SJCRH30 (cell line): ENCODE measurements around the gene TSHZ3. TPM values are rescaled to one million over a fixed set of nuclear protein-coding genes. Genes with fewer than 3 reads are reported as not detected.

Experiments
- DNase-seq, 2 experiments: peaks; one replicate each; pipeline ENCODE4 v3.0.0-alpha.2; 2015 to 2020
- H3K27ac ChIP-seq: fragments of 250-450 bp; sonication (Bioruptor Pico); 2 replicates; pipeline ENCODE4 v1.5.1; 2020; ENCODE audit warnings: mild to moderate bottlenecking, moderate library complexity
- H3K27me3 ChIP-seq: fragments of 250-450 bp; sonication (Bioruptor Pico); 2 replicates; pipeline ENCODE4 v1.5.1; 2020; ENCODE audit warnings: mild to moderate bottlenecking, moderate library complexity
- H3K36me3 ChIP-seq: fragments of 250-450 bp; sonication (Bioruptor Pico); 2 replicates; pipeline ENCODE4 v1.5.1; 2020; ENCODE audit warnings: mild to moderate bottlenecking, moderate library complexity
- H3K4me1 ChIP-seq: fragments of 250-450 bp; sonication (Bioruptor Pico); 2 replicates; pipeline ENCODE4 v1.5.1; 2020; ENCODE audit warnings: mild to moderate bottlenecking, moderate library complexity
- H3K4me3 ChIP-seq: fragments of 250-450 bp; sonication (Bioruptor Pico); 2 replicates; pipeline ENCODE4 v1.5.1; 2020; ENCODE audit warnings: mild to moderate bottlenecking, moderate library complexity
- H3K9me3 ChIP-seq: fragments of 250-450 bp; sonication (Bioruptor Pico); replicated peaks from 2 replicates; pipeline ENCODE4 v1.5.1; 2020; ENCODE audit warnings: mild to moderate bottlenecking, moderate library complexity
- total RNA-seq: library from RNA; depleted of rRNA; stranded (reverse); fragments of >200 nt; shearing (Covaris generic); gene quantifications from 2 replicates; pipeline ENCODE4 v1.2.3, GENCODE V29; 2014

Gene TSHZ3
- total RNA-seq, 1 experiment from 2014 or later = 55.3 TPM

- H3K4me3 ChIP-seq = no peak overlapping the region
- no peaks in the 10 kb centered on the region for H3K27me3 ChIP-seq
- peaks cover 17% of the 10 kb centered on the region for H3K4me1 ChIP-seq
- H3K27ac ChIP-seq = no peak overlapping the region
- DNase-seq = peak in 1 of 2 experiments; percentile 52
- peaks cover 10% of the 10 kb centered on the region; the same call in 1 of the 2 replicates for H3K9me3 ChIP-seq
- H3K36me3 ChIP-seq = no peaks in the 10 kb centered on the region
Observed at GRCh38 chr19:31372246-31372781, 23.1 kb upstream of the TSHZ3 start.

- H3K4me3 ChIP-seq = no peak overlapping the region
- H3K4me1 ChIP-seq = peaks cover 11% of the 10 kb centered on the region
- peaks cover 6% of the 10 kb centered on the region; the same call in 1 of the 2 replicates for H3K9me3 ChIP-seq
- H3K27me3 ChIP-seq = no peaks in the 10 kb centered on the region
- H3K27ac ChIP-seq = no peak overlapping the region
- H3K36me3 ChIP-seq = no peaks in the 10 kb centered on the region
- peak; percentile 43 to 70 for DNase-seq
Observed at GRCh38 chr19:31370216-31370615, 21.0 kb upstream of the TSHZ3 start.

GRCh38 chr19:31364963-31365362 is 15.7 kb upstream of the TSHZ3 start:
- no peak for DNase-seq
- no peak overlapping the region for H3K27ac ChIP-seq
- H3K4me3 ChIP-seq = no peak overlapping the region
- H3K4me1 ChIP-seq = peaks cover 10% of the 10 kb centered on the region; the same call in 1 of the 2 replicates
- H3K27me3 ChIP-seq = no peaks in the 10 kb centered on the region
- H3K36me3 ChIP-seq = peaks cover 11% of the 10 kb centered on the region
- no peaks in the 10 kb centered on the region for H3K9me3 ChIP-seq

GRCh38 chr19:31361728-31362127 is 12.5 kb upstream of the TSHZ3 start:
- H3K36me3 ChIP-seq = peaks cover 11% of the 10 kb centered on the region
- H3K27ac ChIP-seq = no peak overlapping the region
- H3K4me1 ChIP-seq = peaks cover 5% of the 10 kb centered on the region; the same call in 1 of the 2 replicates
- no peak overlapping the region for H3K4me3 ChIP-seq
- H3K9me3 ChIP-seq = 0 out of 2 replicates have a peak, but pooled peaks cover 2% of the 10 kb centered on the region
- DNase-seq = no peak
- H3K27me3 ChIP-seq = no peaks in the 10 kb centered on the region

GRCh38 chr19:31357315-31357673 is 8.1 kb upstream of the TSHZ3 start:
- peaks cover 1% of the 10 kb centered on the region; the same call in 1 of the 2 replicates for H3K4me1 ChIP-seq
- DNase-seq = no peak
- peaks cover 10% of the 10 kb centered on the region for H3K36me3 ChIP-seq
- H3K4me3 ChIP-seq = no peak overlapping the region
- no peak overlapping the region for H3K27ac ChIP-seq
- no peaks in the 10 kb centered on the region for H3K27me3 ChIP-seq
- H3K9me3 ChIP-seq = 0 out of 2 replicates have a peak, but pooled peaks cover 6% of the 10 kb centered on the region

- peaks cover 9% of the 10 kb centered on the region for H3K36me3 ChIP-seq
- DNase-seq = no peak
- 0 out of 2 replicates have a peak, but pooled peaks cover 6% of the 10 kb centered on the region for H3K9me3 ChIP-seq
- H3K27me3 ChIP-seq = no peaks in the 10 kb centered on the region
- H3K27ac ChIP-seq = no peak overlapping the region
- peaks cover 6% of the 10 kb centered on the region; the same call in 1 of the 2 replicates for H3K4me1 ChIP-seq
- no peak overlapping the region for H3K4me3 ChIP-seq
Observed at GRCh38 chr19:31356587-31357314, 7.5 kb upstream of the TSHZ3 start.

- Histone ChIP-seq H3K9me3 (0 out of 2 replicates have a peak, but pooled peaks cover 6% of the 10 kb centered on the region), H3K27me3 (no peaks in the 10 kb centered on the region), H3K4me1 (peaks cover 6% of the 10 kb centered on the region; the same call in 1 of the 2 replicates)
Observed at GRCh38 chr19:31355665-31356289, 6.5 kb upstream of the TSHZ3 start.

GRCh38 chr19:31354799-31355664 is 5.8 kb upstream of the TSHZ3 start:
- Histone ChIP-seq H3K4me1 (peaks cover 6% of the 10 kb centered on the region; the same call in 1 of the 2 replicates), H3K9me3 (0 out of 2 replicates have a peak, but pooled peaks cover 6% of the 10 kb centered on the region), H3K36me3 (peaks cover 6% of the 10 kb centered on the region), H3K4me3 (no peak overlapping the region), H3K27ac (no peak overlapping the region), H3K27me3 (no peaks in the 10 kb centered on the region)
- DNase-seq = no peak

More at GRCh38 chr19:31355665-31356289, 6.5 kb upstream of the TSHZ3 start:
- Histone ChIP-seq H3K36me3 (peaks cover 6% of the 10 kb centered on the region), H3K4me3 (no peak overlapping the region), H3K27ac (no peak overlapping the region)
- no peak for DNase-seq

GRCh38 chr19:31354316-31354715 is 5.1 kb upstream of the TSHZ3 start:
- no peak for DNase-seq
- Histone ChIP-seq H3K27ac (no peak overlapping the region), H3K27me3 (no peaks in the 10 kb centered on the region), H3K4me1 (peaks cover 6% of the 10 kb centered on the region; the same call in 1 of the 2 replicates), H3K4me3 (no peak overlapping the region), H3K9me3 (0 out of 2 replicates have a peak, but pooled peaks cover 6% of the 10 kb centered on the region), H3K36me3 (peaks cover 6% of the 10 kb centered on the region)

GRCh38 chr19:31353833-31354232 is 4.6 kb upstream of the TSHZ3 start:
- H3K27me3 ChIP-seq = no peaks in the 10 kb centered on the region
- H3K4me3 ChIP-seq = no peak overlapping the region
- peaks cover 6% of the 10 kb centered on the region; the same call in 1 of the 2 replicates for H3K4me1 ChIP-seq
- H3K36me3 ChIP-seq = peaks cover 7% of the 10 kb centered on the region; the same call in 1 of the 2 replicates
- DNase-seq = no peak
- 0 out of 2 replicates have a peak, but pooled peaks cover 6% of the 10 kb centered on the region for H3K9me3 ChIP-seq
- H3K27ac ChIP-seq = no peak overlapping the region

GRCh38 chr19:31352782-31353651 is 3.8 kb upstream of the TSHZ3 start:
- Histone ChIP-seq H3K27me3 (no peaks in the 10 kb centered on the region), H3K4me3 (no peak overlapping the region), H3K4me1 (peaks cover 6% of the 10 kb centered on the region; the same call in 1 of the 2 replicates), H3K9me3 (0 out of 2 replicates have a peak, but pooled peaks cover 6% of the 10 kb centered on the region), H3K36me3 (peaks cover 13% of the 10 kb centered on the region), H3K27ac (no peak overlapping the region)
- DNase-seq = no peak

- H3K4me1 ChIP-seq = peaks cover 6% of the 10 kb centered on the region; the same call in 1 of the 2 replicates
- 0 out of 2 replicates have a peak, but pooled peaks cover 6% of the 10 kb centered on the region for H3K9me3 ChIP-seq
- H3K36me3 ChIP-seq = peaks cover 17% of the 10 kb centered on the region
- peak overlapping the region; percentile 100 for H3K4me3 ChIP-seq
- H3K27ac ChIP-seq = peak overlapping the region; percentile 91; the same call in 1 of the 2 replicates
- H3K27me3 ChIP-seq = no peaks in the 10 kb centered on the region
- DNase-seq = no peak
Observed at GRCh38 chr19:31352296-31352781, 3.1 kb upstream of the TSHZ3 start.

GRCh38 chr19:31351855-31352195 is 2.6 kb upstream of the TSHZ3 start:
- Histone ChIP-seq H3K4me1 (peaks cover 6% of the 10 kb centered on the region; the same call in 1 of the 2 replicates), H3K36me3 (peaks cover 22% of the 10 kb centered on the region), H3K4me3 (peak overlapping the region; percentile 100), H3K9me3 (0 out of 2 replicates have a peak, but pooled peaks cover 5% of the 10 kb centered on the region), H3K27me3 (no peaks in the 10 kb centered on the region), H3K27ac (peak overlapping the region; percentile 91)
- no peak for DNase-seq
